Hematopoietic multipotent progenitor cell treated with erythropoietin and hydrocortisone succinate and interleukin-3 and kit ligand, for 15 days (in vitro differentiated cells): ENCODE results near the gene ZNF891.

Source experiments
- DNase-seq: peaks from one replicate; pipeline ENCODE4 v3.0.0-alpha.2; 2015; ENCODE audit warnings: low spot score

ZNF891 gene

DNA sequence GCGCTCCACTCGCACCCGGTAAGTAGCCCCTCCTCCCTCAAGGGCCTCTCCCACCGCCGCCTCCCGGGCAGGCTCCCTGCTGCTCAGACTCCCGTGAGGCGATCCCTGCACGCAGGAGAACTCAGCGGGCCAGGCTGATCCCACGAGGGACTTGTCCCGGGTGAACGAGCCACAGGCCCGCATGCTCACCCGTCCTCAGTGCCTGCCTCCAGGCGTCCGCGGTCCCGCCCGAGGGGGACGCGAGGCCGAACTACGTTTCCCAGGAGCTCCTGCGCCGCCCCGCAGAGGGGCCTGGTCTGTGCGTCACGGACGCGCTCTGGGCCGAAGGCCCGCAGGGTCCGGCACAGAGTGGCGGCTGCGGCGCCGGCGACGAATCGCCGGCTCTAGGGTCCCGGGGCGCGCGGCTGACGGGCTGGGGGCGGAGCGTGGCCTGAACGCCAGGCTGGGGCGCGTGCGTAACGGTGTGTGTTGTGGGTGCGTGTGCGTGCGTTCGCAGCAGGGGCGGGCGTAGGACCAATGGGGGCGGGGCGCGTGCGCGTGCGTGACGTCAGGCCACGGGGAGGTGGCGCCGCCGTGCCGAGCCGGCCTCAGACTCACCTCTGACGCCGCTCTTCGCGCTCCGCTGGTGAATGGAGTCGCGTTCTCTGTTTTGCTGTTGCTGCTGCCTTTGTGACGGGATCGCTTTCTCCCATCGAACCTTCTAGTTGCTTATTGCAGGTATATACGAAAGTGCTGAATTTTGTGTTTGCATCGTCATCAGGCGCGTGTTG, at the start of gene ZNF891, which contains the start of gene ZNF10:
TSS of gene ZNF891 (minus strand) at position 237 of the 770 bp plus-strand sequence. CDS start 8,356 bp downstream, outside the sequence.
TSS of gene ZNF10 (plus strand) at position 590 of the 770 bp plus-strand sequence. CDS start 13,866 bp downstream, outside the sequence.
- peak; percentile 84 for DNase-seq

DNA sequence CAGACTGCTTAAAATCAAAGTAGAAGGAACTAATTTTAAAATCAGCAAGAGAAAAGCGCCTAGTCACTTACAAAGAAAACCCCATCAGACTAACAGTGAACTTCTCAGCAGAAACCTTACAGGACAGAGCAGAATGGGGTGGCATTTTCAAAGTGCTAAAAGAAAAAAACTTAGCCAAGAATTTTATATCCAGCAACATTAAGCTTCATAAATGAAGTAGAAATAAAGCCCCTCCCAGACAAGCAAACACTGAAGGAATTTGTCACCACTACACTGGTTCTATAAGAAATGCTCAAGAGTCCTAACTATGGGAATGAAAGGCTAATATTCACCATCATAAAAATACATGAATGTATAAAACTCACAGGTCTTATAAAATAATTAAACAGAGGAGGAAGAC, 44.8 kb upstream of the ZNF891 start:
- no peak for DNase-seq

DNA sequence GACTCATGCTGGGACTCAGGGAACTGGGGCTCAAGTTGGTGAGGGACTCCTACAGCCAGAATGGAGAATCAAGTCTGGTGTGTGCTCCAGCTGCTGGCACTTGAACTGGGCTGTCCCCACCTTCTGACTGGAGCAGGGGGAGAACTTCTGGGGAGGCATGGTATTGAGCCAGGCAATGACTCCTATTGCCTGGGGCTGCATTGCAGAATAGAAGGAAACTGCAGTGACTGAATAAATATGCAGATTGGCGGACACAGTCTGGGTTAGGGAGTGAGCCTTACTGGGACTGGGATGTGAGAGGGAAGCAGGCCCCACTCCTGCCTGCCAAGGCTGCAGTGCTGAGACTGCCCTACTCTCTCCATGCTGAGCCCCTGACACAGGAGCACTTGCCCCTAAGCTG, 42.4 kb upstream of the ZNF891 start:
- no peak for DNase-seq

DNA sequence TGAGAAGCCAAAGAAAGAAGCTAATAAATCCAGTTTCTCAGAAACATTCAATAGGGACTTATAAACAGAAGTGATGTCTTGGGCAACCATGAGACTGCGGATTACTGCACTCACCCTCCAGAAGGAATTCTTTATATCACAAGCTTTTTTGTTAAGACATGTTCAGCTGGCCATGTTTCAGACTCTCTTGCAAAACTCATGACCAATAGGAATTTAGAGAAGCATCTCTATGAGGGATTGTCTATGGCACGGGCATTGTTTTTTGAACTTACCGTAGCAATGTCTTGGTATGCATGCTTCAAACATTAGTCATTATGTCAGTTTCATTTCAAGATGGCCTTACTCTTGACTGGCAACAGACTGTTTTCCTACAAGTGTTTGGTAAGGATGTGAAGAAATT, 35.7 kb upstream of the ZNF891 start:
- DNase-seq = no peak

DNA sequence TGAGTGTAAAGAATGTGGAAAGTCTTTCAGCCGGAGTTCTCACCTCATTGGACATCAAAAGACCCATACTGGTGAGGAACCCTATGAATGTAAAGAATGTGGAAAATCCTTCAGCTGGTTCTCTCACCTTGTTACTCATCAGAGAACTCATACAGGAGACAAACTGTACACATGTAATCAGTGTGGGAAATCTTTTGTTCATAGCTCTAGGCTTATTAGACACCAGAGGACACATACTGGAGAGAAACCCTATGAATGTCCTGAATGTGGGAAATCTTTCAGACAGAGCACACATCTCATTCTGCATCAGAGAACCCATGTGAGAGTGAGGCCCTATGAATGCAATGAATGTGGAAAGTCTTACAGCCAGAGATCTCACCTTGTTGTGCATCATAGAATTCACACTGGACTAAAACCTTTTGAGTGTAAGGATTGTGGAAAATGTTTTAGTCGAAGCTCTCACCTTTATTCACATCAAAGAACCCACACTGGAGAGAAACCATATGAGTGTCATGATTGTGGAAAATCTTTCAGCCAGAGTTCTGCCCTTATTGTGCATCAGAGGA, 26.1 kb upstream of the ZNF891 start:
- DNase-seq = no peak

GRCh38 chr12:133145981-133146380, 15.9 kb upstream of the ZNF891 start:
- DNase-seq = no peak

- no peak for DNase-seq
Measured at GRCh38 chr12:133135747-133136146, 5.7 kb upstream of the ZNF891 start.

DNA sequence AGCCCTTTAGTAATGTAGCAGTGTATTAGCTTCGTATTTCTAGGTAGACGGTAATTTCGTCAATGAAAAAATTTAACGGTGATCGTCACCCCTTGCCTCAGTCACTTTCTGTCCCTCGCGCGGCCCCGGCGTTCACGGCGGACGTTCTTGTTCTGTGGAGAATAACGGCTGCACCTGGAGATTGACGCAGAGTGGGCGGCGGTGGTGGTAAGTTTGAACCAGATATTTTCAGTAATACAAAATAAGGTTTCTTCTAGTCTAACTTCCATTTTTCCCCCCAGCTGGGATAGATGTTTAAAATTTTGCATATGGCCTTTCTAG, 694 bp upstream of the ZNF891 start:
- no peak for DNase-seq

GRCh38 chr12:133129368-133130037, 571 bp downstream of the ZNF891 start:
- no peak for DNase-seq

DNA sequence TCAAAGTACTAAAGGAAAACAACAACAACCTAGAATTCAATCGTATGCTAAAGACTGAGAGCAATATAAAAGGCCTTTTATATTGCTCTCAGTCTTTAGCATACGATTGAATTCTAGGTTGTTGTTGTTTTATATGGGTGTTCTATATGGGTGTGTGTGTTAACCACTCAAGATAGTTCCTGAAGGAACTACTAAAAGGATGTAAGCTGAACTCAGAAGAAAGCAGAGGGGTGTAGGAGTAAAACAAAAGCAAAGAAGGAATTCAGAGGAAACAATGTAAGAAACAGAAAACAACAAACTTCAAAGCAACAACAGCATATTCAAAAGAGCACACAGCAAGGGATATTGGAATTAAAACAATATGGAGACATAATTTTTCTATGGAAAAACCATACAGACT, 5.4 kb downstream of the ZNF891 start:
- DNase-seq = no peak

- no peak for DNase-seq
Measured at GRCh38 chr12:133120385-133121191, 9.5 kb downstream of the ZNF891 start.

GRCh38 chr12:133108150-133108549, 21.9 kb downstream of the ZNF891 start:
- DNase-seq = no peak

DNA sequence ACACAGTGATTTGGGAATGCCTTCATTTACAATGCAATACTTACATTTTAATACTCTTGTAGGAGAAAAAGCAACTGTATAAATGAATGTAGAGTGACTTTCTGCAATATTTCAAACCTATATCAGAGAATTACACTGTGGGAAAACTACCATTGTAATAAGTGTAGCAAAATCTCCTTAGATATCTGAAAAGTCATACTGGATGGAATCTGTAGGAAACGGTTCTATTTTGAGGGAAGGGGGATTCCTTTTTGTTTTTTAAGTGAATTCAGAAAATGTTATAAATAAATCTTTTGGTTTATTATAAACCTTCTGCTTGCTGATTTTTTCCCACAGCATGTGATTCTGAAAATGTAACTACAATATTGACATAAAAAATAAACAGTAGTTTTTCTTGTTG, 23.0 kb downstream of the ZNF891 start:
- DNase-seq = no peak

GRCh38 chr12:133106253-133106652, 23.8 kb downstream of the ZNF891 start:
- DNase-seq = no peak

DNA sequence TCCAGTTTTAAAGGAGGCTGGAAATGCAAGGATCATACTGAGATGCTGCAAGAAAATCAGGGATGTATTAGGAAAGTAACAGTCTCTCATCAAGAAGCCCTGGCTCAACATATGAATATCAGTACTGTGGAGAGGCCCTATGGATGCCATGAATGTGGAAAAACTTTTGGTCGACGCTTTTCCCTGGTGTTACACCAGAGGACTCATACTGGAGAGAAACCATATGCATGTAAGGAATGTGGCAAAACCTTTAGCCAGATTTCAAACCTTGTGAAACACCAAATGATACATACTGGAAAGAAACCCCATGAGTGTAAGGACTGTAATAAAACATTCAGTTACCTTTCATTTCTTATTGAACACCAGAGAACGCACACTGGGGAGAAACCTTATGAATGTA, 24.5 kb downstream of the ZNF891 start:
- no peak for DNase-seq

- no peak for DNase-seq
Measured at GRCh38 chr12:133083345-133083744, 46.7 kb downstream of the ZNF891 start.

DNA sequence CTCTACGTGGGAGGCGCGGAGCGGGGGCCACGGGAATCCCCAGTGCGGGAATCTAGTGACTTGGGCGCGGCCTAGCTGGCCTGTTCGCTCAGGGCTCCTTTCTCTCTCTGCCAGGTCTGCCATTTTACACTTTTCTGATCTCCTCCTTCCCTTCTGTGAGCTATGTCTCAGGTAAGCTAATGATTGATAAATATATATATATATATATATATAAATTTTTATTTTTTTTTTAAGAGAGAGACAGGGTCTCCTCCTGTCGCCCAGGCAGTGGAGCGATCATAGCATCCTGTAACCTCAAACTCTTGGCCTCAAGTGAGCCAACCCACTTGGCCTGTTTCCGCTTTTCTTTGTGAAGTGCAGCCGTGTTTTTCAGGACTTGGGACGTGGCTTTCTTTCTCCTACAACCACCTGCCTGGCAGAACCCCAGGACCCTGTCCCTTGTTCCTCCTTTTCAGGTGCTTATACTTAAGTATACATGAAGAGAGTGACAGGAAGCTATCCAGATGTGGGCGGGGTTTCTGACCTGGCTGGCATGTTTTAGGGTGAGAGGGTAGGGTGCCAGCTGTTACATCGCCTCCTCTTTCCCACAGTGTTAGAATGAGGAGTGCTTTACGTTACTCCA, 48.8 kb downstream of the ZNF891 start:
- DNase-seq = no peak

DNA sequence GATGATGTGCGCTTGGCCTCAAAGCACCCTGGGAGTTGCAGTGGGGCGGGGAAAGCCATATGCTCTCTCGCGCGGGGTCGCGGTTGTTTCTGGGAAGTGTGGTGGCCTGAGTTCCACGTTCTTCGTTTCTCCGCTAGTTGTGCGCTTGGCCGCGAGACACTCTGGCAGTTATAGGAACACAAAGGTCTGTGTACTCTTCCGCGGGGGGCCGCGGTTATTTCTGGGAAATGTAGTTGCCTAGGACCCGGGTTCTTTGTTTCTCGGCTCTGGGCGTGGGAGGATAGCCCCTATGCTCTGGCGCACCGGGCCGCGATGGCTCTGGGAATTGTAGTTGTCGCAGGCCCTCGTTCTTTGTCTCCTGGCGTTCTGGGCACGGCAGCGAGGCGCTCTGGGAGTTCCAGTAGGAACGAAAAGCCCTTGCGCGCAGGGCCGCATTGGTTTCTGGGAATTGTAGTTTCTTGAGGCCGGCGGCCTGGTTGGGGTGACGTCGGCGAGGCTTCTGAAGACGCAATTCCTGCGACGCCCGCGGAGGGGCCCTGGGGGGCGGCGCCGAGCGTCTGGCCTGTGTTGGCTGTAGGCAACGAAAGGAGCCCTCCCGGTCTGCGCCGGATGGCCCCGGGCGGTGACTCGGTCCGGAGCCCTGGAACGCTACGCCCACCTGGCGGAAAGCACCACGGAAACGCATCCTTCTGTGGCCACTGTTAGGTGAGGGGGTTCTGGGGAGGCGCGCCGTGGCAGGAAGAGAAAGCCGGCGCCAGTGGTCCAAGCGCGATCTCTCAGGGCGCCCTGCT, 49.5 kb downstream of the ZNF891 start, which contains the start of gene ZNF140:
TSS of gene ZNF140 (plus strand) at position 556 of the 791 bp plus-strand sequence. CDS start 398 bp downstream, outside the sequence.
- peak; percentile 91 for DNase-seq

GRCh38 chr12:133080026-133080367, 50.1 kb downstream of the ZNF891 start:
- DNase-seq = peak; percentile 93

DNA sequence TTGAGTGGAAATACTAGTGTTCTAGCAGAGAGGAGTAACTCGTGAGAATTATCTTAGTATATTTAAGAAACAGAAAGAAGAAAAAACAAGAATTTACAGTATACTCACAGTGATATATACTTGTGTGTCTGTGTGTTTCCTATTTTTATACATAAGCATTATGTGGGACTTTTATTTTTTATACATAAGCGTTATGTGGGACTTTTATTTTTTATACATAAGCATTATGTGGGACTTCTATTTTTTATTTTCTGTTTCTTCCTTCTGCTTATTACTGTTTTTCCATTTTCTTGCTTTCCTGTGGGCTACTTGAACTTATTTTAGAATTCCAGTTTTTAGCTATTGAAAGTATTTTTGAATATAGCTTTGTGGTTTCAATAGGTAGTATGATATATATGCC, 56.2 kb downstream of the ZNF891 start:
- DNase-seq = no peak

GRCh38 chr12:133063556-133063955, 66.5 kb downstream of the ZNF891 start:
- DNase-seq = no peak
